NCI-H2227 treated with DMSO at 0.1 percent for 48 hours (cell line): ENCODE results near the gene CYP17A1.
"Not testable (repeated sequence)": the region's sequence is repeated elsewhere in the genome, so short reads cannot be mapped to it uniquely, and the experiment has no call there.

Experiments used
- DNase-seq: peaks from one replicate; lab custom pipeline; 2025; lab: John Stamatoyannopoulos, UW

Gene CYP17A1

DNA sequence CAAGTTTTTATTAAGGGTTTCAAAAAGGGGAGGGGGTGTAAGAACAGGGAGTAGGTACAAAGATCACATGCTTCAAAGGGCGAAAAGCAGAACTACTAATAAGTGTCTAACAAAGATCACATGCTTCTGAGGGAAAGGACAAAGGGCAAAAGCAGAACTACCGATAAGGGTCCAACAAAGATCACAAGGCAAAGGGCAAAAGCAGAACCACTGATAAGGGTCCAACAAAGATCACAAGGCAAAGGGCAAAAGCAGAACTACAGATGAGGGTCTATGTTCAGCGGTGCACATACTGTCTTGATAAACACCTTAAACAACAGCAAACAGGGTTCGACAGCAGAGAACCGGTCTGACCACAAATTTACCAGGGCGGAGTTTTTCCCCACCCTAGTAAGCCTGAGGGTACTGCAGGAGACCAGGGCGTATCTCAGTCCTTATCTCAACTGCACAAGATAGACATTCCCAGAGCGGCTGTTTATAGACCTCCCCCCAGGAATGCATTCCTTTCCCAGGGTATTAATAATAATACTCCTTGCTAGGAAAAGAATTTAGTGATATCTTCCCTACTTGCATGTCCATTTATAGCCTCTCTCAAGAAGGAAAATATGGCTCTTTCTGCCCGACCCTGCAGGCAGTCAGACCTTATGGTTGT, 1.2 kb upstream of the CYP17A1 start:
- not testable (repeated sequence) for DNase-seq

DNA sequence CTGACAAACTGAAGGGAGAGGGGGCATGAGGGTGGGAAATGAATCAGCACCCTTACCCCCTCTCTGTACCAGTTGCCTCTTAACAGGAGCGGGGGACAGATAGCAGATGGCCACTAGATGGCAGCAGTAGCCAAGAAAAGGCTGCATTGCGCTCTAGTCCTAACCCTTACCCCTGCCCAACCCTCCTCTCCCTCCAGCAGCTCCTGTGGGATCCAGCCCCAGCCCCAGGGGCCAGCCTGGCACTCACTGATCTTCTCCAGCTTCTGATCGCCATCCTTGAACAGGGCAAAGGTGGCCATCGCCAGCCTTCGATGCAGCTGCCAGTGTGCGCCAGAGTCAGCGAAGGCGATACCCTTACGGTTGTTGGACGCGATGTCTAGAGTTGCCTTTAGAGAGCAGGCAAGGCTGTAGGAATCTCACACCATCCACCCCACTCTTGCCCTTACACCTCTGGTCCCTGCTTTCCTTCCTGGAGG, 2.2 kb downstream of the CYP17A1 start:
- peak; percentile 64 for DNase-seq

DNA sequence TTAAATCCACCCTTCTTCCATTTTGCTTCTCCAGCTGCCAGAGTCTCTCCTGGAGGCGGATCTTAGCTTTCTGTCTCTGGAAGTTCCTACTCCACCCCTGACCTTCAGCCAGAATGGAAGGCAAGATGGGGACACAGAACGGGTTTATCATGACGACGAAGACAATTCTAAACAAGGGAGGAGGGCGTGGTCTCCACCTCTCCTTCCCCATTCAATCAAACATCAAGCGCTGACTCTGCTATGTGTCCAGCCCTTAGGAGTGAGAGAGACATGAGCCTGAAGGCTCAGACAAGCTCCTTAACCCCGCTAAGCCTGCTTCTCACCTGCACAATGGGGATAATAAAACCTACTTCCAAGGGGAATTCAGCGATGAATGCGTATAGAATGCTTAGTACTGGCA, 3.1 kb downstream of the CYP17A1 start:
- DNase-seq, result no peak

DNA sequence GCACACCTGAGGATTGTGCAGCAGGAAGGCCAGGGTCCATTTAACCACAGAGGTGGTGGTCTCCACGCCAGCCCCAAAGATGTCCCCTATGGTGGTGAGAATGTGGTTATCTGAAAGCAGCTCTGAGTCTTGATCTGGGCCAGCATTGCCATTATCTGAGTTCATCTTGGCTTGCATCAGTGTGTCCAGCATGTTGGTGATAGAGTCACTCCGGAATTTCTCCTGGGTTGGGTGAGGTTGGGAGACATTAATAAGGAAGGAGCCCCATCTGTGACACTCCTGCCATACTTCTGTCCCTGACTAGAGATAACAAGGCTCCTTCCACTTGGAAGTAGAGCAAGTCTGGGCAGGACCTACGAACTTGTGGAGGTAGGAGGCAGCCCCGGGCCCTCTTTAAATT, 4.2 kb downstream of the CYP17A1 start:
- DNase-seq, result no peak

DNA sequence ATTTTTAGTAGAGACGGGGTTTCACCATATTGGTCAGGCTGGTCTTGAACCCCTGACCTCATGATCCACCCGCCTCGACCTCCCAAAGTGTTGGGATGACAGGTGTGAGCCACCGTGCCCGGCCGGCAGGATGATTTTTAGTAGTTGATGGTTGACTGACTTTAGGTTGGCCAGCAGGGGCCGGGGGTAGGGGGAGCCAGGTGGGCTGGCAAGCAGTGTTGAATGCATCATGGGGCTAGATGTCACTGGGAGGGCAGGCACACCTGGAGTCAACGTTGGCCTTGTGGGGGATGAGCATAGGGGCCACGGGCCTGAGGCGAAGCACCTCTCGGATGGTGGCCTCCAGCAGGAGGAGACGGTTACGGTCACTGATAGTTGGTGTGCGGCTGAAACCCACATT, 5.0 kb downstream of the CYP17A1 start:
- DNase-seq, result no peak

DNA sequence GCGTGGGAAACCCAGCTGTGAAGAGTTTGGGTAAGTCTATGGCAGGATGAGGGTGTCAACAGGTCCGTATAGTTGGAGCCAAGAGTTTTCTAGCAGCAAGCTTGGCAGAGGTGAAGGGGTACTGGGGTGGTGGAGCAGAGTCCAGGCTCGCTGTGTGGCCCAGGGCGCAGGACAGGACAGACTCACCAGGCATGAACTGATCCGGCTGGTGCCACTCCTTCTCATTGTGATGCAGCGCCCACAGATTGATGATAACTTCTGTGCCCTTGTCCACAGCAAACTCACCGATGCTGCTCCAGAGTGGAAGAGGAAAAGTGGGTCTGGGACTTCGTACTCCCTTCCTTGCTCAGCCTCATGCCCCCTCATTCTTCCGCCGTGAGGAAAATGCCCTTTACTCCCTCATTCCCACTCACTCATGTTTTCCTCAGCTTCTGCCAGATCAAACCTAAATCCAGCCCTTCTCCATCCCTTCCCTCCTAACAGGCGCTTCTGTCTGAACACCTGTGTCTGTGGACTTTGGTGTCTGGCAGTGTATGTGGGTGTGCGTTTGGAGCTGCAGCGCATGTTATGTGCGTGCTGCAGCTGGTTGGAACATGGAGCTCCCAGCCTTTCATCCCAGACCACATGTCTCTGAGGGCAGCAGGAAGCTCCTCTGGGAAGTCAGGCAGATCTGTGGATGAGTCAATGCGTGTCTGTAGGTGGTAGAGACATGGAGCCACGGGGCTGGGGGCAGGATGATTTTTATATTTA, 5.7 kb downstream of the CYP17A1 start:
- DNase-seq, result no peak

DNA sequence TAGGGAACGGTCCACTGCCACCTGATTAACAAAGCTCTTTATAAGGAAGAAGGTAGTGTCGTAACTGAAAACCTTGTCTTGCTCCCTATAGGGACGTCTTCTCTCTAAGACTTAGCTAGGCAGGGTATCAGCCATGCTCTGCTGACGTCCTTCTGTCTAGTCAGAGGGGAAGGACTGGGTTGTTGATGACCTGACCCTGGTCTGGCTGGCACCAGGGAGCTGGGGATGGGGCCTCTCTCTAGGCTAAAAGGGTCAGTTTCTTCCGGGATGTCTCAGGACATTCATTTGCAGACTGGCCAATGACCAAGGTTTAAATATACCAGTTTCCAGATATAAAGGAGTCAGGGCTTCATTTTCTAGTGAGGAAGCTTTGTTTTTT, 9.6 kb downstream of the CYP17A1 start:
- no peak for DNase-seq

DNA sequence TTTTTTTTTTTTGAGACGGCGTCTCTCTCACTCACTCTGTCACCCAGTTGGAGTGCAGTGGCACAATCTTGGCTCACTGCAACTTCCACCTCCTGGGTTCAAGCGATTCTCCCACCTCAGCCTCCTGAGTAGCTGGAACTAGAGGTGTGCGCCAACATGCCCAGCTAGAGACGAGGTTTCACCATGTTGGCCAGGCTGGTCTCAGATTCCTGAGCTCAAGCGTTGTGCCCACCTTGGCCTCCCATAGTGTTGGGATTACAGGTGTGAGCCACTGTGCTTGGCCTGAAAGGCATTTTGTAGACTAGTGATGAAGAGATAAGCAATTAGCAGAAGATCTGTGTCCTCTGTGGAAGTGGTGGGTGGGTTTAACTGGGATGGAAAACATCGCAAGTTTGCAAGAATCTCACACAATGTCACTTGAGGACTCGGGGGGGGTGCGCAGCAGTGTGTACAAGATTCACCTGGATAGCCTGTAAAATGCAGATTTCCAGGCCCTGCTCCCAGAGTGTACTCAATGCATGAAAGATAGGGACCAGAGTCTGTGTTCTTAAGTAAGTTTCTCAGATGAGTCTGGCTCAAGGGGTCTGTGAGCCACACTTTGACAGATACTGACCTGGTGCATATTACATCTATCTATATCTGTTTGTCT, 10.9 kb downstream of the CYP17A1 start:
- DNase-seq, result no peak

DNA sequence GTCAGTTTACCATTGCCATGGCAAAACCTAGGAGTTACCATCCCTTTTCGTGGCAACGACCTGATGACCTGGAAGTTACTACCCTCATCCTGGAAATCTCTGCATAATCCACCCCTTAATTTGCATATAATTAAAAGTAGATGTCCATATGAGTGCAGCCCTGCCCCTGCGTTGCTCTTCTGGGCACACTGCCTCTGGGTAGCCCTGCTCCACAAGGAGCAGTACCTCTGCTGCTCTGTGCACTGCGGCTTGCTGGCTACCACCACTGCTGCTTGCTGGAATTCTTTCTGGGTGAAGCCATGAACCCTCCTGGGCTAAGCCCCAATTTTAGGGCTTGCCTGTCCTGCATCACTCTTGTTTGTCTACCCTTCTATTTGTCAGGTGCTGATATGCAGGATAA, 12.5 kb downstream of the CYP17A1 start:
- DNase-seq, result no peak

DNA sequence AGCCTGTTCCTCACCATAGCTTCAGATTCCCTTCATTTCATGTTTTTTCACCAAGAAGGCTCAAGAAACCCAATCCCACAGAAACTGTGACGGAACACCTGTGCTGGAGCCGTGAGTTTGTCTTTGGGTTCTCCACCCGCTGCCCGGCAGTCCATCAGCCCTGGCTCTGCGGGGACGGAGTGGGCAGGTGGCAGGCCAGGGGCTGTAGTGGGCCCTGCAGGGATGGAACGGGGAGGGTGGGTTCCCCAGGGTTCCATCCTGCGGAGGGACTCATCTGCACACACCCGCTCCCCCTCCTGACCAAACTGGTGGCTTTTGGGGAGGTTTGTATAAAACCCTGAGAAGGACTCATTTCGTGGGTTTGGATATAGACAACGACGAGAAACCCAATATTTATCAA, 15.0 kb downstream of the CYP17A1 start:
- DNase-seq, result no peak

DNA sequence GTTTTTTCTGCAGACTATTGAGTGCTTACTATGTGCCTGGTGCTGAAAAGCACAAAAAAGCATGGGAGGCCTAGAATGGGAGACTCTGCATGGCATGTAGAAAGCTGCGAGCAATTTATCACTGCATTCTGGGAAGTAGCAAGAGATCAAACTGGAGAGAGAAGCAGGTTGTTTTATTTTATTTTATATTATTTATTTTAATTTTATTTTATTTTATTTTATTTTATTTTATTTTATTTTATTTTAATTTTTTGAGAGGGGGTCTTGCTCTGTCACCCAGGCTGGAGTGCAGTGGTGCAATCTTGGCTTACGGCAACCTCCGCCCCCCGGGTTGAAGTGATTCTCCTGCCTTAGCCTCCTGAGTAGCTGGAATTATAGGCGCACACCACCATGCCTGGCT, 17.2 kb downstream of the CYP17A1 start:
- not testable (repeated sequence) for DNase-seq

DNA sequence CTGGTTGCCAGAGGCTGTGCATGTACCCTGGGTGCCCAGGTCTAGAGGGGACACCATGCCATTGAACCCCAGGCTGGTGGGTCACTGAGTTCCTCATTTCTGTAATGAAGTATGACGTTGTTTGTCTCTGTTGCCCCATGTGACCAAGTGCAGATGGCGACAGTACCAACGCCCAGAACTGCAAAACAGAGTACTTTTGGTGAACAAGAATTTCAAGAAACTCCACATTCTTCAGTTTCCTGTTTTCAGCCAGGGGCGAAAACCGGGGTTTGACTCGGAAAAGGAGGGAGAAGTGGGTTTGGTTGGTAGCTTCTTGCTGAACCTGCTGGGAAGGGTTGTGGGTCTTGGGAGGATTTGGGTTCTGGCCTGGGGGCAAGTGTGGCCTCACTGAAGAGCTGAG, 18.2 kb downstream of the CYP17A1 start:
- DNase-seq, result no peak

DNA sequence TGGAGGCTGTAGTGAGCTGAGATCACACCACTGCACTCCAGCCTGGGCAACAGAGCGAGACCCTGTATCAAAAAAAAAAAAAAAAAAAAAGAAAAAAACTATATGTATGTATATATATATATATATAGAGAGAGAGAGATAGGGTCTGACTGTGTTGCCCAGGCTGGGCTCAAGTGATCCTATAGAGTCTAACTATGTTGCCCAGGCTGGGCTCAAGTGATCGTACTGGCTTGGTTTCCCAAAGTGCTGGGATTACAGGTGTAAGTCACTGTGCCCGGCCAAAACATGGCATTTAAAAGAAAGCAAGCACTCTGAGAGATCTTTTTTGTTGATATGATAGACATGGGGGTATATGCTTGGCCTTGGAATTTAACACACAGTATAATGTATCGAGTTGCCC, 20.0 kb downstream of the CYP17A1 start:
- DNase-seq, result no peak

DNA sequence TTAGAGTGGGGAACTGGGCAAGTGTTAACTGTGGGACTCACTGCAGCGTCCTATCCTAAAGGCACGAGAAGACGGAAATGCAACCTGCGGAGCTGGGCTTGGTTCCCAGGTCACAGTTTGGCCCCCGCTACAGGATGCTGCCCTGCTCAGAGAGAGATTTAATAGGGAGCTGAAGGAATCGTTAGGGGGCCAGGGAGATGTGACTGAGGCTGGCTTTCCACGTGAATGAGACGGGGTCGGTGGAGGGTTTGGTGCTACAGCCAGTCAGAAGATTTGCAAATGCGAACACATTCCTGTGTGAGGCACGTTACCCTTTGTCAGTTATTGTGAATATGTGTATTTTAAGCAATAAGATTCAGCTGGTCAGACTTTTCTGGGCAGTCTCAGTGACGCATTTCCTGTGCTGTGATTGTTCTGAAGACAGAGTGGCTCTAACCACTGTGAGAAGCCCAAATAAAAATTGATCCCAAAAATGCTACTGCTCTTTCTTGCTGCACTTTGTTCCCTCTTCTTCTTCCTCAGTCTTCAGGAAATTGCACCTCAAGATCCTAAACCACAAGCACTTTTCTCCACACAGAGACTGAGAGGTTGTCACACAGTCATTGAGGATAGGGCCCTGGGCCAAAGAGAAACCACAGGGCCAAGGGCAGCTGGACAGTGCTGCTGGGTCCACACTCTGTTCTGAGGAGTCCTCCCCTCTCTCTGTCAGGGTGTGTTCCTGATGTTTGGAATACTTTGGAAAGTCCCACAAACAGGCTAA, 21.2 kb downstream of the CYP17A1 start:
- no peak for DNase-seq

DNA sequence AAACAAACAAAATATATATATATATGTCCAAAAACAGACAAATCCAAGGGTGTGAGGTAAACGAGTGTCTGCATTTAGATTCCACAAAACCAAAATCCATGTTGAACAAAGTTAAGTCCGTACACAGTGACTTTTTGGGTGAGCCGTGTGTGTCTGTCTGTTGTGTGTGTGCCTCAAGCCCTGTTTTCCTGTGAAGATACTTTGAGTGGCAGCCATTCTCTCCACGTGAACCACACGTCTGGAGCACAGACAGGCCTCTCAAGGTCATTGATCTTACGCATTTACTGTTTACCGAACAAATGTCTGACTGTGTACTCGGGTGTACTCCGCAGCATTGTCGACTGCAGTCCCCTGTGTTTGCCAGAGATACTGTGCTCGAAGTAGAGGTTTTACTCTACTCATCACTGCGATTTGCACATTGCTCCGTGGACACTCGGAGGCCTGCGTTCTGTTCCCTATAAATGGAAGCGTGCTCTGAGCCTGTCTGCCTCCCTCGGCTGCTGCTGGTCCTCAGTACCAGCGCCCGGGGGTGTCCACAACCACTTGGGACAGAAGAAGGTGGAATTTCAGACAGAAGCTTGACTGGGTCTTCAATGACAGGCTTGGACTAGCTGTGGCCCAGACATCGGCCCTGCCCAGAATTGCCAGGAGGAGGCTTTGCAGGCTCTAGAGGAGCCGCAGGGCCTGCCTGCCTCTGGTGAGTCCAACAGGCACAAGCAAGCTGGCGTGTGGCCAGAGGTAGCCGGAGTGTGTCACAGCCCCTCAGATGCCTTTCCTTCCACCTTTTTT, 22.1 kb downstream of the CYP17A1 start:
- DNase-seq, result no peak

DNA sequence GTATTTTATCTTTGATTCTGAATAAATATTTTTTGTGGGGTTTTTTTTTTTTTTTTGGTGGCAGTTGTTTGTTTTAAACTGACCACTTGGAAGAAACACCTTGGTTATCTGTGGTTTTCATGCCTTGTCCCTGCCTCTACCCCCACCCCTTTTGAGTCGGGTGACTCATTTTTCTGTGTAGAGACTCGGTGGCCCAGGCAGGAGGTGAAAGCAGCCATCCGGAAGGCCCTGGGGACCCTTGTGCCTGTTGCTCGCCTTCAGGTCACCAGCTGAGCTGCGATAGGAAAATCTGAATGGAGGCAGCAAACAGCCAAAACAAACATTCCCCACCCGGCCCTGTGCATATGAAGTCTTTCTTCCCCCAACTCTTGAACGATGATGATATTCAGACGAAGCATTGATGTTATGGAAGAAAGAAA, 22.8 kb downstream of the CYP17A1 start:
- no peak for DNase-seq

DNA sequence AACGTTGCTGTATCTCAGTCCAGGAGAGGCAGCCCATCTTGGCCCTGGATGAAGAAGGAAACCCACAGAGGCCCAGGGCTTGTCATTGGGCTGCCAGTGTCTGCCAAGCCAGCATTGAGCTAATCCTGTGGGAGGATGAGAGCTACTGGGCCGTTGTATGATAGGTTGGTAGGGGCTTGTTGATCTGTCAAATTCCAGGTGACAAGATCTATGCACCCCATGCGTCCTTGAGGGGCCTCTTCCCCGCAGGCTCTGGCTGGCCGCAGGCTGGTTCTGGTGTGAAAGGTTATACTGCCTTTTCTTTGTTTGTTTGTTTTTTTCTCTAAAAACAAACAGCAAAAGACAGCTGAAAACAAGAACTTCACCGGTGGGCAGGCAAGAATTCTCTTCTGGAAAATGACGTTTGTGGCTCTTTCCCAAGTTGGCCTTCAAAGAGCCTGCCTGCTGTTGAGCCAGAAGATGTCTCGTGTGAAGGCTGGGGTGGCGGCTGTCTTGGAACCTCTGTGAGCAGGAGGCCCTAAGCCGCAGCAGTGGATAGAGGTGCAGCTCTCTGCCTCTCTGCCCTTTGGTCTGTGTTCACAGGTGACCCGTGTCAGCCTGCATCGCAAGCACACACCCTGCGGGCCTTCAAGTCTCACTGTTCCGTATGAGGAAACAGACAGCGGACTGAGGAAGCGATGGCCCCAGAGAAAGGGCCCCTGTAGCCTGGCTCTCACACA, 23.3 kb downstream of the CYP17A1 start:
- DNase-seq, result no peak

DNA sequence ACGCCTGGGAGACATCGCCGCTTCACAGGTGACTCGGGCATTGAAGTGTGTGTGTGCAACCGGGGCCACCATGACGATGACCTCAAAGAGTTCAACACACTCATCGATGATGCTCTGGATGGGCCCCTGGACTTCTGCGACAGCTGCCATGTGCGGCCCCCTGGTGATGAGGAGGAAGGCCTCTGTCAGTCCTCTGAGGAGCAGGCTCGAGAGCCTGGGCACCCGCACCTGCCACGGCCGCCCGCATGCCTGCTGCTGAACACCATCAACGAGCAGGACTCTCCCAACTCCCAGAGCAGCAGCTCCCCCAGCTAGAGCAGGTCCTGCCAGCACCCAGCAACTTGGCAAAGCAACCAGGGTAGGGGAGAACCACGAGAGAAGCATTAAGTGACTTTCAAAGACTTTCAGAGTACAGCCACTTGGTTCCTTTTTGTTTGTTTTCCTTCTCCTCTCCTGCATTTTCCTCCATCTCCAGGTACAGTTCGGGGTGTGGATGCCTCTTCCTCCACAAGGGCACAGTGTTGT, 24.1 kb downstream of the CYP17A1 start:
- DNase-seq, result no peak

DNA sequence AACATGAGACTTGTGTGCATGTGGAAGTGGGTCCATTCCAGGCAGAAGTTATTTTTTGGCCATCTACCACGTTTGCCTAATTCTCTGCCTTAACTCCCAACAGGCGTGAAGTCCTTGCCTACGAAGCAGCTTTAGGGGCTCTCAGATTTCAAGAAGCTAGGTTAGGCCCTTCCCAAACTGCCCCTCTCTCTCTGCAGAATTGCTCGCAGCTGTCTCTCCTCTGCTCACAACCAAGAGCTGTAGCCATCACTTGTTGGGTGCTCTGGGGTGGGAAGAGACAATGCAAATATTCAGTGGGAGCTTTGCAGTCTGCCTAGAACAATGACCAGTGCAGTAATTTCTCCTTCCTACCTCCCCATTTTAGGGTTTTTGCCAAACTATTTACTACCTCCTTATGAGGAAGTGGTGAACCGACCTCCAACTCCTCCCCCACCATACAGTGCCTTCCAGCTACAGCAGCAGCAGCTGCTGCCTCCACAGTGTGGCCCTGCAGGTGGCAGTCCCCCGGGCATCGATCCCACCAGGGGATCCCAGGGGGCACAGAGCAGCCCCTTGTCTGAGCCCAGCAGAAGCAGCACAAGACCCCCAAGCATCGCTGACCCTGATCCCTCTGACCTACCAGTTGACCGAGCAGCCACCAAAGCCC, 24.9 kb downstream of the CYP17A1 start:
- DNase-seq, result no peak

DNA sequence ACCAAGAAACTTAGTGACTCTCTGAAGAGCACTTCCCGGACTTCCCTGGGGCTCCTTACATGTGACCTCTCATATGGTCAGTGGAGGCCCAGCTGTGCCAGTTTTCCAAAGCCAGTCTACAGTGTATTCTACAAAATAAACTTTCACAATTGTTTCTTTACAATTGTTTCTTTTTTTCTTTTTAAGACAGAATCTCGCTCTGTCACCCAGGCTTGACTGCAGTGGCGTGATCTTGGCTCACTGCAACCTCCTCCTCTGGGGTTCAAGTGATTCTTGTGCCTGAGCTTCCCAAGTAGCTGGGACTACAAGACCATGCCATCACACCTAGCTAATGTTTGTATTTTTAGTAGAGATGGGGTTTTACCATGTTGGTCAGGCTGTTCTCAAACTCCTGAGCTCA, 25.9 kb downstream of the CYP17A1 start:
- DNase-seq, result no peak
